ENCODE data around the gene SLC22A8.
"Not testable (repeated sequence)": the region's sequence is repeated elsewhere in the genome, so short reads cannot be mapped to it uniquely, and the experiment has no call there.

Gene SLC22A8

DNA sequence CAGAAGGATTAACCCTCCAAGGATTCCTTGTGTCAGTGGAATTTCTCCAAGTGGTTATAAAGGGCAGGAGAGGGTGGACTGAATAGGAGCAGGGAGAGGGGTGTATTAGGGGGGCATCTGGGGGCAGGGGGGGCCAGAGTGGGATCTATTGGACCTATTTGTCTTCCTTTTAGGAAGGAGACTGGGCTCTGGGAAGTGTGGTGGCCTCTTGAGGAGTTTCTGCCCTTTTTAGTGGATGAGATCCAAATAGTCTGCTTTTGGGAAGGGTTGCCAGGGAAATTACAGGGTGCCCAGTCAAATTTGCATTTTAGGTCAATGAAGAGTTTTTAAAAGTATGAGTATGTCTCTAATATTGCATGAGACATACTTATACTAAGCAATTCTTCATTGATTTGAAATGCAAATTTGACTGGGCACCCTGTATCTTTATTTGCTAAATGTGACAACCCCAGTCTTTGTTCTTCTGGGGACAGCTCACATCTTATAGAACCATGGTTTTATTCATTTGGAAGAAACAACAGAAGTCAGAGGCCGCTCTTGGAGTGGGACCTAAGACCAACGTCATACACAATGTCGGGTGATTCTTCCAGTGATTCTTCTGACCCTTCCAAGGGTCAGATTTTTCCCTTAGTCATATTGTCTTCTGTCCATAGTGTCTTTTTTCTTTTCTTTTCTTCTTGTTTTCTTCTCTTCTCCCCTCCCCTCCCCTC lies 30.4 kb downstream of the SLC22A8 start:
- no peak for ATAC-seq

DNA sequence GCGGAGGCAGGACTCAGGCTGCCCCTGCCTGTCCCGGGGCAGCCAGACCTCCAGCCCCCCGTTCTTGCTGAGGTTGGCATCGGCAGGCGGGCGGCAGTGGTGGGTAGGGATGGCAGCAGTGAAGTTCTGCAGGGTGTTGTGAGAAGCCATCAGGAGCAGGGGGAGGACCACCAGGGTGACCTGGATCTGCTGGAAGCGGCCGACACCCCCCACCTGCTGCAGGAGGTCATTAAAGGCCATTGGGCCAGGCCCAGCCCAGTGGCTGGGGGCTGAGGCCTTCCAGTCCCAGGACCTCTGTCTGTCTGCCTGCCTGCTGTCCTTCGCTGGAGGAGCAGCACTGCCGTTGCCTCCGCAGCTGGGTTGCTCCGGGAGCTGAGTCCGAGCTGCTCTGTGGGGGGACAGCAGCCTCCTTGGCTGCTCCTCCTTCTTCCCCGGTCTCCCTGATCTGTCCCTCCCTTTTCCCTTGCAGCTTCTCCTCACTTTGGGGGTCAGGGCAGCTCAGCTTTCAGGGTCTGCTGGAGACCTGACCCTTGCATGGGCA lies 31.1 kb downstream of the SLC22A8 start, which contains the start of gene SLC22A6:
TSS of gene SLC22A6 (minus strand) at position 517 of the 541 bp plus-strand sequence. CDS start at position 240, 277 bp downstream.
- ATAC-seq, result no peak

DNA sequence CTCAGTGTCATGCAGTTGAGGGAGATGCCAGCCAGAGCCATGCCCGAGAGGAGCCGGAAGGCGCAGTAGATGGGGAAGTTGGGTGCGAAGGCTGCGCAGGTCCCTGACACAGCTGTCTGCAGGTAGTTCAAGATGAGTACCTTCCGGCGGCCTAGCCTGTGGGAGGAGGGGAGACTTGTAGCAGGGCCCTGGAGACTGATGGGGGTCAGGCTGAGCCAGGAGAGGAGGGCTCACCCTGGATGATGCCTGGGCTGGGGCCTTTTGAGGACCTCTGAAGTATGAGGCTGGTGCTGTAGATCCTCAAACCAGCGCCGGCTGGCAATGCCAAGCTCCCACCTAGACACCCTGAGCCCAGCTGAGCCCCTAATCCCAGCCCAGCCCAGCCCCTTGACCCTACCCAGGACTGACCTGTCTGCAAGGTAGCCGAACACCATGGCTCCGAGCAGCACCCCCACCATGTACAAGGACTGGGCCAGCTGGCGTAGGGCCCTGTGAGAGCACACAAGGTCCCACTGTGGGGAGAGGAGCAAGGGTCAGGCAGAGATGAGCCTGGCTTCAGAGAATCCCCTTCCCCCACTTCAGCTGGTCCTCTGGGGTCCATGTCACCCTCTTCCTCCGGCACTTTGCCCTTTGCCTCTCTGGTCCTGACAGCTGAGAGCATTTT lies 32.0 kb downstream of the SLC22A8 start:
- no peak for ATAC-seq

DNA sequence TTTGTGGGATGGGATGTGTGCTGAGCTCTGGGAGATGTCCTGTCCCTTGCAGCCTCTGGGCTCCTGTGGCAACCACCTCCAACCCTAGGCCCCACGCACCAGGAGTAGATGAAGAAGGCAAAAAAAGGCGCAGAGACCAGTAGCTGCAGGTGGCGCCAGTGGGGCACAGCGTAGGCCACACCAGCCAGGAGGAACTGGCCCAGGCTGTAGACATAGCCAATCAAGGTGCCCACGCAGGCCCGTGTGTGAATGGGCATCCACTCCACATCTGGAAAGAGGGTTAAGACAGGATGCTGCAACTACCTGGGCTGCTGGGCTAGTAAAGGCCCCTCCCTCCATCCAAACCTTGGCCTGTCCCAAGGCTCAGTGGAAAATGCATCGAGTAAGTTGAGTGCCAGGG lies 33.9 kb downstream of the SLC22A8 start:
- ATAC-seq, result no peak

DNA sequence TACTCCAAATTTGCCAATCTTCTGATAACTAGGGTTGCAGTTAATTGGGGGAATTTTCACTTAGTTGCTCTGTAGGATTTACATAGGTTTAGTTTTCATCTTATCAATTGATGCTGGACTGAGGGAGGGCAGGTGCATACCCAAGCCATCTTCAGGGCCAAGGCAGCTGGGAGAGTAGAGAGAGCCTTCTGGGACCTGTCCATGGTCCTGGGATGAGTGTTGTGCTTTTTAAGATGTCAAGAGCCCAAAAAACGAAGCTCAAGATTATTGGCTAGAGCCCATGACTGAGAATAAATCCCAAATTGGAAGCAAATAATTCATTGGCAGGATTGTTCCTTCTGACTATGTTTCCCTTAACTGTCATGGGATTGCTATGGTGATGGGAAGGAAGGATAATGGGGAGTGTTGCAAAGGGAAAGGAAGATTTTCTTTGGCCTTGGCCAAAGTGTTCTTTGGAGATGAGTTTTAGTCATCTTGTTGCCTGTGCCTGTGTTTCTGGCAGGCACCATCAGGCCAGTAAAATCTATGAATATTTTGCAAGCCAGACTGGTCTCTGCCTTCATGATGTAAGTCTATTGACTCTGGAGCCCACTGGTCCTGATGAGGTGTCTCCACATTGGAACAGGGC lies 35.4 kb downstream of the SLC22A8 start:
- ATAC-seq, result no peak

DNA sequence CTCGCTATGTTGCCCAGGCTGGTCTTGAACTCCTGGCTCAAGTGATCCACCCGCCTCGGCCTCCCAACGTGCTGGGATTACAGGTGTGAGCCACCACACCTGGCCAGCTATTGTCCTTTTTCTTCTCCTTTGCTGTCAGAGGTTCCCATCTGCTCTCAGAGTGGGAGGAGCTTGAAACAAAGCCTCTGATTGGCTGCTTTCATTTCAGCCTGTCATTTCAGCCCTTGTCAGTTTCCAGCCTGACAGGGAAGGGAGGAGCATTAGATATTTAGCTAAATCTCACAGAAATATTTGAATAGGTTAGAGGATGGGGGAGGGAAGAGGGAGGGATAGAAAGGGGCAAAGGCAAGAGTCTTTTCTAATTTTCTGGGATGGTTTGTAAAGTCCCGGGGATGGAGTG lies 39.5 kb downstream of the SLC22A8 start:
- ATAC-seq, result no peak

DNA sequence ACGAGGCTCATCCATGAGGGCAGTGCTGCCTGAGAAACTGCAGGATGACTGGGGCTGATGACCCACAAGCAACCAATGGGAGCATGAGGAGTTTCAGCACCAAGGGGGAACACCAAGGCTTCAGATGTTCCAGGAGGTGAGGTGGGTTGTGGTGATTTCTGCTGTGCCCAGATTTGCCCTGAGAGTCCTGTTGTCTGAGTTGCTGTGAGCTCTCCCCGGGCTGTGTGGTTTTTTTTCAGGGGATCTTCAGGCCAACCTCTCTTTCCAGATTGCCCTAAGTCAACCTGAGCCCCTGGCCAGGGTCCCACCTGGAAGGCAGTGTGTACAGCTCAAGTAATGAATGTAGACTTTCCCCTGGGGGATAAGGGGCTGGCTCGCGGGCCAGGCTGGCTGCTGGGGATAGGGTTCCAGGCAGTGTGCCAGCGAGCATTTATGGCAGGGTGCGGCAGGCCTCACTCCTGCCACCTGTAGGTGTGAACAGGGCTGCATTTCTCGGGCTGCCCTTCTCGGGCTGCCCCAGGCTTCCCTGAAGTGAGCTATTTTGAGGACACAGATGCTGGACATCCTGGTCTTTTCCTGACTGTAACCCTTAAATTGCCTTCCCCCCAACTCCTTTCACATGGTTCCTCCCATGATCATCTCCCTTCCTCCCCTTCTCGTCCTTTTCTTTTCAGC lies 40.7 kb downstream of the SLC22A8 start:
- no peak for ATAC-seq

DNA sequence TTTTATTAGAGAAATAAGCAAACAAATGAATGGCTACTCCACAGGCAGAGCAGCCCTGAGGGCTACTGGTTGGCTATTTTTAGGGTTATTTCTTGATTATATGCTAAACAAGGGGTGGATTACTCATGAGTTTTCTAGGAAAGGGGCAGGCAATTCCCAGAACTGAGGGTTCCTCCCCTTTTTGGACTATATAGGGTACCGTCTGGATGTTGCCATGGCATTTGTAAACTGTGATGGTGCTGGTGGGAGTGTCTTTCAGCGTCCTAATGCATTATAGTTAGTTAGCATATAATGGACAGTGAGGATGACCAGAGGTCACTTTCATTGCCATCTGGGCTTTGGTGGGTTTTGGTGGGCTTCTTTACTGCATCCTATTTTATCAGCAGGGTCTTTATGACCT lies 50.1 kb downstream of the SLC22A8 start:
- no peak for ATAC-seq

DNA sequence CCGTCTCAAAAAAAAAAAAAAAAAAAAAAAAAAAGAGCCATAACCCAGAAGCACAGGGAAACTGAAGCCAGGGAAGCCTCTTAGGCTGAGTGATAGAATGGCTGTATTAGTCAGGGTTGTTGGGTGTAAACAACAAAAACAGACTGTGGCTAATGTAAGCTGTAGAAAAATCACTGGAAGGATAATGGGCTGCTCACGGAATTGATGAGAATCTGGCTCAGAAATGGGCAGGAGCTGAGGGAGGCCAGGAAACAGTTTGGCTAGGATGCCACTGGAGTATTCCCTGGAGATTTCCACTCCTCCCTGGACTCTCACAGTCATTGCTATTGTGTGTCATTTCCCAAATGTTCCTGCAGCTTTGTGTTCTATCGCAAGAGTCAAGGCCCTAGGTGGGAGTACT lies 53.2 kb downstream of the SLC22A8 start:
- ATAC-seq, result no peak

DNA sequence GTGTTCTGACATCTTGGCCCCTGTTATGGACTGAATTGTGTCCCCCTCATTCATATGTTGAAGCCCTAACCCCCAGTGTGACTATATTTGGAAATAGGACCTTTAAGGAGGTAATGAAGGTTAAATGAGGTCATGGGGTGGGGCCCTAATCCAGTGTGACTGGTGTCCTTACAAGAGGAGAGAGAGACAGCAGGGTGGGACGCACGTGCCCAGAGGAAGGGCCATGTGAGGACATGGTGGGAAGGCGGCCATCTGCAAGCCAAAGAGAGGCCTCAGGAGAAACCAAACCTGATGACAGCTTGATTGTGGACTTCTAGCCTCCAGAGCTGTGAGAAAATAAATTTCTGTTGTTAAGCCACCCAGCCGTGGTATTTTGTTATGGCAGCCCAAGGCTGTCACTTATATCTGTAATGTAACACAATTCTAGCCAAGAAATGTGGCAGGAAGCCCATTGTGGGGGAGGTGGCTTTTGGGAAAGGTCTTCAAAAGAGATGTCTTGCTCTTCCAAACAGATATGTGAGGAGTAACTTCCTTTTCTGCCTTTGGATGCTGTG lies 54.5 kb downstream of the SLC22A8 start:
- ATAC-seq, result no peak

DNA sequence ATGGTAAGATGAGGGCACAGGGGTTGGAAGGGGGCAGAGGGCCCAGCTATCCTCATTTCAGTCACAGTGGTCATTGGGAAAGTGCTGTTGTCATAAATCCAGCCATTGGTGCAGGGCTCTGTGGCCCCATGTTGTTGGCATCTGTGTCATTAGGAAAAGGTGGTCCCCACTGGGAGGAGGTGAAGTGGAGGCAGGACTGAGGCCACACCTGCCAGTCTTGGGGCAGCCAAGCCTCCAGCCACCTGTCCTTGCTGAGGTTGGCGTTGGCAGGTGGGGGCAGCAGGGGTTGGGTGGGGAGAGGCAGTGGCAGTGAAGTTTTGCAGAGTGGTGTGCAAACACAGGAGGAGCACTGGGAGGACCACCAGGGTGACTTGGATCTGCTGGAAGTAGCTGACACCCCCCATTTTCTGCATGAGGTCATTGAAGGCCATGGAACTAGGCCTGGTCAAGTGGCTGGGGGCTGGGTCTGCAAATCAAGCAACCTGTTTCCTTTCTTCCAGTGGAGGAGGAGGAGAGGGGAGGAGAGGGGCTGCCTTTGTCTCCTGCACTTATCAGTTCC lies 56.1 kb downstream of the SLC22A8 start:
- ATAC-seq, result no peak

DNA sequence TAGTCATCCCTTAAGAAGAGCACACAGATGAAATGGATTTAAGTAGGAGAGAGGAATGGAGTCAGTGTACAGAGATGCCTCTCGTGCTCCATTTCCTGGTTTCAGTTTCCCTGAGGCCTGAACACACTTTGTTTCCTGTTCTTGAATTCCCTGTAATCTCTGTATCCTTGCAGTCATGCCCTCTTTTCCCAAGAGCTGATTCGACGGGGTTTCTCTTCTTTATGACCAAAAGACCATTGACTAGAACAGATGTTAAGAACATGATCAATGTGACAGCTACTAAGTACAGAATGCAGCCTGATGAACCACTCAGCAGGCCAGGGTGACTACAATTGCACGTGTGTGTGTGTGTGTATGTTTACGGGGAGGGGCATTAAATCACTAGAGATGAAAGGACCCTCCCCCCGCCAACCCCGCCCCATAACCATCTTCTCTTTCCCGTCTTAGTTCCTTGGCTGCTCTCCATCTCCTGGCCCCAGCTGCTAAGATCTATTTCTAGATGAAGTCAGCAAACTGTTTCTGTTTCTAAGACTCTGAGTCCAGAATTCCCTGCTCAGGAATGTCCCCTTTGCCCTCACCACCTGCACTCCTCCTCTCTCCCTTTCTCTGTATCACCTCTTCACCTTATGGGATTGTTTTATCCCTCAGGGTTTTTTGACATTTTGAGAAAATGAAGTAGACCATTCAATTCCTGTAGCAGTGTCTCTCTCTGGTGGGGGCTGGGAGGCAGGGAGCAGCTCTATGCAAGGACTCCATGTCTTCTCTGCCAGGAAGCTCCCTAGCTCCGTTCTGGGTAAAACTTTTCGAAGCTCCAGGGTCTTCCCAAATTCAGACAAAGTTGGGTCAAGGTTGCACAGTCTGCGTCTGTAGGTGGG lies 56.9 kb downstream of the SLC22A8 start:
- no peak for ATAC-seq

DNA sequence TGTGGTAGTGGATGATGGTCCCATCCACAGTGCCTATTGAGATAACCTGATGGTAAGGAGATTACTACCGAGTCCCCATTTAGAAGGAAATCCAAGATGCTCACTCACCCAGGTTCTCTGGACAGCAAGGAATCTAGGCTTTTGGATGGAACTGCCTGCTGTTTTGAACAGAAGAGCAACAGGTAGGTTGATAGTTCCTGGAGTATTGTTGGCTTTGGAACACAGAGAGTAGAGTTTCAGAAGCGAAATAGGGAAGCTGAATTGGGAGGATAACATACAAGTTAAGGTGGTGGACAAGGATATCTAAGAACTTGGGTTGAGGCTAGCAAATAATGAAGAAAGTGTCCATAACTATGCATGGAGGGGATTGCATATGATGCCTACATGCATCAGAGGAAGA lies 58.5 kb downstream of the SLC22A8 start:
- no peak for ATAC-seq

DNA sequence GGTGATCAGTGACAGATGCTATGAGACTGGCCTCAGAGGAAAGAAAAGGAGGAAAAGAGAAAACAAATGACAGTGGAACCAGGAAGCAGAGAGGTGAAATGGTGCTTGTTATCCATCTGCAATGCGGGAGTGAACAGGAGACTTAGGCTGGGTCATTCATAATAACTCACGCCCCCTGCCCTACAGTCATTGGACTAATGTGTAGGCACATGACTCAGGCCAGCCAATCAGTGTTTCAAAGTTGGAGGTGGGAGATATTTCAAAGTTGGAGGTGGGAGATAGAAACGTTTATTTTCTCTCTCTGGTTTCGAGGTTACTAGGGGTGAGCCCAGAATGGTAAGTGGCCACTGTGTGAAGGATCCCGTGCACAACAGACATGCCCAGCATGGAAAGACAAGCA lies 61.2 kb downstream of the SLC22A8 start:
- no peak for ATAC-seq

DNA sequence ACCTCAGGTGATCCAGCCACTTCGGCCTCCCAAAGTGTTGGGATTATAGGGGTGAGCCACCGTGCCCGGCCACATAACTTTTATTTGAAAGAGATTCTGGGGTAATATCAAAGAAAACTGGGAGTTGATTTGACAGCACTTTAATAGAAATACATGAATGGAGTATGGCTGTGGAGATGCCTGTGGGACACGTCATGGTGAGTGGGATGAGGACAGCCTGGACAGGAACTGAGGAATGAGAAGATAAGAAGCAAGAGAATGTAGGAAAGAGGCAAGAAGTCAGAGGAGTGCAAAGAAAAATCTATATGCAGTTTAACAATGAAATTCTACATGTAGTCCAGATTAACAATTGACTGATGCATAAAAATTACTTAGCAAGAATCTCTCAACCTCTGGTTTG lies 61.8 kb downstream of the SLC22A8 start:
- no peak for ATAC-seq

DNA sequence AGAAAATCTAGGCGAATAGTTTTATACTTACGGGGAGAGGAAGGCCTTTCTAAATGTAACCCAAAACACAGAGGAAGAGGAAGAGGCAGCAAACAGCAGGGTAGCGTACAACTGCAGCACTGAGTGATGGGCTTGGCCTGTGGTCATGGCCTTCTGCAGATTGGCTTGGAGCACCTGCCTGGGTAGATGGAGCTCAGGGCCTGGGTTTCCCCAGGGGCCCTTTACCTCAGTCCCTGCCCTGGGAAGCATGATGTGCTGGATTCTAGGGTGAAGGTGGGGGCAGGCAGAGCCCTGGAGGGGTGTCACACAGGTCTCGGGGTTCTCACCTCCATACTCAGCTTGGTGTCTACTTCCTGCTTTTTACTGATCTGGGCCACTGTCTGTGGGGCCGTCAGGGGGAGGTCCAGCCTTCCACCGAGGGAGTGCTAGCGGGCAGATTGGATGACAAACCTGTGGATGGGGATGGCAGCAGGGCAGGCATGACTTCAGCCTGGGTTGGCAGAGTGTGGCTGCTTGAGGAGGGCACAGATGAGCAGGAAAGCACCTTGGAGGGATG lies 66.8 kb downstream of the SLC22A8 start:
- no peak for ATAC-seq

DNA sequence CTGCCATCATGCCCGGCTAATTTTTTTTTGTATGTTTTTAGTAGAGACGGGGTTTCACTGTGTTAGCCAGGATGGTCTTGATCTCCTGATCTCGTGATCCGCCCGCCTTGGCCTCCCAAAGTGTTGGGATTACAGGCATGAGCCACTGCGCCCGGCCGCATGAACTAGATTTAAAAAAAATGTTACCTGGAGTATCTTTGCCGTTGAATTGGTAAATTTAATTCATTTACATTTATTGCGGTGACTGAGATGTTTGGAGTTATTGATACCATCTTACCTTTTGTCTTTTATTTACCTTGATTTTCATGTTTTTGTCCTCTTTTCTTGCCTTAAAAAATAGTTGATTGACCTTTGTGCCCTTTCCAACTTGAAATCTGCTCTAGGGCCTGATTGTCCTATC lies 70.1 kb downstream of the SLC22A8 start:
- not testable (repeated sequence) for ATAC-seq
